Suppressor macrophage treated with lipopolysaccharide for 4 hours (primary cell): ENCODE data around the gene OR52W1.

Experiments
- DNase-seq: peaks from one replicate; pipeline ENCODE4 v3.0.0-alpha.2; 2020

The OR52W1 gene, protein sequence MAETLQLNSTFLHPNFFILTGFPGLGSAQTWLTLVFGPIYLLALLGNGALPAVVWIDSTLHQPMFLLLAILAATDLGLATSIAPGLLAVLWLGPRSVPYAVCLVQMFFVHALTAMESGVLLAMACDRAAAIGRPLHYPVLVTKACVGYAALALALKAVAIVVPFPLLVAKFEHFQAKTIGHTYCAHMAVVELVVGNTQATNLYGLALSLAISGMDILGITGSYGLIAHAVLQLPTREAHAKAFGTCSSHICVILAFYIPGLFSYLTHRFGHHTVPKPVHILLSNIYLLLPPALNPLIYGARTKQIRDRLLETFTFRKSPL

DNA sequence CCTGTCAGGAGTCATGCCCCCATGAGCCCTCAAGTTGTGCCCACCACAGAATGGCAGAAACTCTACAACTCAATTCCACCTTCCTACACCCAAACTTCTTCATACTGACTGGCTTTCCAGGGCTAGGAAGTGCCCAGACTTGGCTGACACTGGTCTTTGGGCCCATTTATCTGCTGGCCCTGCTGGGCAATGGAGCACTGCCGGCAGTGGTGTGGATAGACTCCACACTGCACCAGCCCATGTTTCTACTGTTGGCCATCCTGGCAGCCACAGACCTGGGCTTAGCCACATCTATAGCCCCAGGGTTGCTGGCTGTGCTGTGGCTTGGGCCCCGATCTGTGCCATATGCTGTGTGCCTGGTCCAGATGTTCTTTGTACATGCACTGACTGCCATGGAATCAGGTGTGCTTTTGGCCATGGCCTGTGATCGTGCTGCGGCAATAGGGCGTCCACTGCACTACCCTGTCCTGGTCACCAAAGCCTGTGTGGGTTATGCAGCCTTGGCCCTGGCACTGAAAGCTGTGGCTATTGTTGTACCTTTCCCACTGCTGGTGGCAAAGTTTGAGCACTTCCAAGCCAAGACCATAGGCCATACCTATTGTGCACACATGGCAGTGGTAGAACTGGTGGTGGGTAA lies at the start of gene OR52W1:
Gene OR52W1, plus strand, starts transcription at position 51 of the 637 bp plus-strand sequence. Its CDS starts 0 bp downstream, at position 51.
- no peak for DNase-seq

DNA sequence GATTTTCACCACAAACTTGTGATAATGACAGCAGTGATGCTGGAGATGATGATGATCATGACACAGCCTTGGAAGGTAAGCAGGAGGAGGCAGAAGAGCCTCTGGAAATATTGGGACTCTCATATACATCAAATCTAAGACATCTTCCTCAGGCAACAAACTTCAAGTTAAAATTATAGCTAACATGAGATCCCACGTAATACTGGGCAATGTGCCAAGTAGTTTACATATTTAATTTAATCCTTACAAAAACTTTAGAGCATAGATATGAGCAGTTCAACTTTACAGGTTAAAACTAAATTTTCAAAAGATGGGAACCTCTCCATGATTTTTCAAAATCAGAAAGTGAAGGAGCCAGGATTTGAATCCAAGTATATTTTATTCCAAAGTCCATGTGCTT lies 47.9 kb upstream of the OR52W1 start:
- DNase-seq, result no peak

DNA sequence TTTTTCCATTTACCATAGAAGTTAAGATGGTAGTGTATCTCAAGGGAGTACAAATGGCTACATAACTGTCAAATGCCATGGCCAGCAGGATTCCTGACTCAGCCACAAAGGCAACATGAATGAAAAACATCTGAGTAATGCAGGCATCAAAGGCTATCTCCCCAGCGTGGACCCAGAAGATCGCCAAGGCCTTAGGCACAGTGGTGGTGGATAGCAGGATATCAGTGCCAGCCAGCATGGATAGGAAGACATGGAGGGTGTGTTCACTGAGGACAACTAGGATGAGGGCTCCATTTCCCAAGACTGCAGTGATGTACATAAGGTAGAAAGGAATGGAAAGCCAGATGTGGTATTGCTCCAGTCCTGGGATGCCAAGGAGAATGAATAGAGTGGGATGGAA lies 46.9 kb upstream of the OR52W1 start:
- no peak for DNase-seq

DNA sequence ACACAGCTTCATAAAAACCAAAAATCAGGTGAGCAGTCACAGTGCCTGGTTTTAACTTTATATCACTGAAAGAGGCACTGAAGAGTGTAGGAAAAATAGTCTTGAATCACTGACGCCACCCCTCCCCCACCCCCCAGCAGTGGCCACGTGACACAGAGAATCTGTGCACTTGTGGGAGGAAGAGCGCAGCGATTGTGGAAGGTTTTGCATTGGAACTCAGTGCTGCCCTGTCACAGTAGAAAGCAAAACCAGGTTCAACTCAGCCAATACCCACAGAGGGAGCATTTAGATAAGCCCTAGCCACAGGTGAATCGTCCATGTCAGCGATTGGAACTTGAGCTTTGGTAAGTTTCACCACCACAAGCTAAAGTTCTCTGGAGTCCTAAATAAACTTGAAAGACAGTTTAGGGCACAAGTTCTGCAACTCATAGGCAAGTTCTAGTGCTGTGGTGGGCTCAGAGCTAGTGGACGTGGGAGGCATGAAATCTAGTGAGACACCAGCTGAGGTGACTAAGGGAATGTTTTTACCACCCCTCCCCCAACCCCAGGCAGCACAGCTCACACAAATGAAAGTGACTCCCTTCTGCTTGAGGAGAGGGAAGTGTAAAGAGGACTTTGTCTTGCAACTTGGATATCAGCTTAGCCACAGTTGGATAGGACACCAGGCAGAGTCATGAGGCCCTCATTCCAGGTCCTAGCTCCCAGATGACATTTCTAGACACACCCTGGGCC lies 42.2 kb upstream of the OR52W1 start:
- DNase-seq, result peak; percentile 7

DNA sequence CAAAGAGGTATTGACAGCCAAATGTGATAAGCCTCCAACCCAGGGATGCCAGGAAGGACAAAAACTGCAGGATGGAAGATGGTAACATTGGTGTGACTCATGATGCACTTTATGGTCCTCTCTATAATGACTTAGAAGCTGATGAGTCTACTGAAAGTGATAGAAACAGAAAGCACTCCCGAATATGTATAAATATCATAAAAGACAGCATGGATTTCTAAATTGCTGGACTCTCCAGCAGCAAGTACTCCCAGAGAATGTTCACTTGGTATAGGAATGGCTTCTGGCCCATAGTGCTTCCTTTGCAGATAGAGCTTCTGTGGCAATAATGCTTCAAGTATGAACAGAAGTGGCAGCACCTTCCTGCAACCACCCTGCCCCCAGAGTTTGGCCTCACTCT lies 28.8 kb upstream of the OR52W1 start, which contains the start of gene OR52B2:
Gene OR52B2, minus strand, starts transcription at position 101 of the 400 bp plus-strand sequence. Its CDS starts 0 bp downstream, at position 101.
- no peak for DNase-seq

DNA sequence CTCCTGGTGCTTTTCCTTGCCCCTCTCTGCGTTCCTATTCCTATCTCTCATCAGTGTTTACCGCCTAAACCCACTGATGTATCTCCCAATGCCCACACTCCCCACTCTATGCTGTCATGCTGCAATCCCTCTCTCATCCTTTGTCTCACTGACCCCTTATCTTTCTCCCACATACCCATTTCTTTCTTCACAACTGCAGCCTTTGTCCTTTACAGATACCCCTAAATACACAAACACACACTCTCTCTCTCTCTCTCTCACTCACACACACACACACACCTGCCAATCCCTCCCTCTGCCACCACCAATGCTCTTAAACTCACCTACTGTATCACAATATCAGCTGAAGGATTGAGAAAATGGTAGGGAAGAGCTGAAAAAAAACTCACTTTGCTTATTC lies 23.6 kb upstream of the OR52W1 start:
- no peak for DNase-seq

DNA sequence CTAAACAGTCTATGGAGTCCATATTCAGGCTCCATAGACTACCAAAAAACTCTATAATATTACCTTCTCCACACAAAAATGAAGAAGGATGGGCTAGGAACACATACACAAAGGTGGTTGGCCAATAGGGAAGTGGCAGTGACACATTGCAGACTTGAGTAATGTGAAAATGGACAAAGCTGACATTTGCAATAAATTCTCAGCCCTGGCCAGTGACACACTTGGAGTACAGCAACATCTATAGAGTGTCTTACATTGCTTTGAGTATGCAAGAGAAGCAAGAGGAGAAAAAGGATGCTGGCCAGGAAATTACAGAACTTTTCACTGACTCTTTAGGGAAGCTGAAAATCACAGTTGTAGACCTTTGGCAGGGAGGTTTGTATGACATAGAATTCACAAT lies 7.3 kb upstream of the OR52W1 start:
- DNase-seq, result peak; percentile 71

DNA sequence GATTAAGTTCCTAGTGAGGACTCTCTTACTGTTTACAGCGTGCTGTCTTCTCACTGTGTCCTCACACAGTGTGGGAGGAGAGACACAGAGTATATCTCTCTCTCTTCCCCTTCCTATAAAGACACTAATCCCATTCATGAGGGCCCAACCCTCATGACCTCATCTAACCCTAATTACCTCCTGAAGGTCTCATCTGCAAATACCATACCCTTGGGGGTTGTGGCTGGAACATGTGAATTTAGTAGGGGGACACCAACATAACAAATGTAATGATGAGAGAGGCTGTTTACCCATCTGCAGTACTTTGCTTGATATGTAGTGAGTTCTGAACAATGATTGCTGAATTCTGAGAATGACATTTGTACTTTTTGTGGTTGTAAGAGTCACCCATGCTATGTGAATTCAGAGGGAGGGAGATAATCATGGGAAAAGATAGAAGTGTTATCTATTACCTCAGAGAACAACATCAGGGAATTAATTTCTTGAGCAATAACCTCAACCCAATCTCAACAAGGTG lies 4.9 kb upstream of the OR52W1 start:
- DNase-seq, result peak; percentile 58

DNA sequence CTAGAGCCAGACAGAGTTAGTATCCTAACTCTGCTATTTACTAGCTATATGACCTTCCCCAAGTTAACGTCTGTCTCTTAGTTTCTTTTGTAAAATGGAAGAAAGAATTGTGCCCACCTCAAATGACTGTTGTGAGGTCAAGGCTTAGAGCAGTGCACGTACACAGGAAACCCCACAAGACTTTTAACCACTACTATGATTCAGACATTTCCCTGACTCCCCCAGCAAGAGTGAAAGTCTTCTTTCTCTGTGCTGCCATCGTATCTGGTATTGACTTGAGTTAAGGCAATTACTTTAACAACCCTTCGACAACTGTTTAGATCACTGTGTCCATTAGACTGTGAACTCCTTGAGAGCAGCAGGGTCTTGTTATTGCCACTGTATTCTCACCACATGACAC lies 2.6 kb upstream of the OR52W1 start:
- DNase-seq, result peak; percentile 47

DNA sequence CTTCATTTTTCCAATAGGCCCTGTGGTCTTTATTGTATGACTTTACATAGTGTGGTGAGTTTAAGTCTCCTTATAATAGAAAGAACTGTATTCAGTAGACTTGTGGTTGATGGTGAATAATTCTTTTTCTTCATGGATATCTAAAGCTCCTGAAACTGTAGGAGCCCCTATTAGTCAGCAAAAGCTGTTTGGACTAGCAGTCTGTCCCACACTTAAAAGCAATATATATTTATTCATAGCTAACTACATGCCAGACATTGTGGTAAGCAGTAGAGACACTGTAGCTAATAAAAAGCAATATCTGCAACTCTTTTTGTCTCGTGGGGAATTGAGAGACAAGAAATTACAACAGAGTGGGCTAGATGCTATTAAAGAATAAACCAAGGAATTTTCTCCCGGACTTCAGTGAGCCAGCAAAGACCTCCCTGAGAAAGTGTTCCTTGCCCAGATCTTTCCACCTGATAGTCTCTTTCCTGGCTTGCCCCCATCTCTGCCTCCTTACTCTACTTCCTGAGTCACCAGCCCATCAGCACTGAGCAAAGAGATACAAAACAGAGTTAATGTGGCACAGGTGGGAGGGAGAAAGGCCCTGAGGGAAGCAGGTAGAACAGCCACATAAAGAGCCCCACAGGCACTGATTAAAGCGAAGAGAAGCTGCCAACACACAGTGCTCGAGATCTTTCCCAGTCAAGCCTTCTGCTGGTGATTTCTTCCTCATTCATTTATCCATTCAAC lies 1.4 kb upstream of the OR52W1 start:
- no peak for DNase-seq

DNA sequence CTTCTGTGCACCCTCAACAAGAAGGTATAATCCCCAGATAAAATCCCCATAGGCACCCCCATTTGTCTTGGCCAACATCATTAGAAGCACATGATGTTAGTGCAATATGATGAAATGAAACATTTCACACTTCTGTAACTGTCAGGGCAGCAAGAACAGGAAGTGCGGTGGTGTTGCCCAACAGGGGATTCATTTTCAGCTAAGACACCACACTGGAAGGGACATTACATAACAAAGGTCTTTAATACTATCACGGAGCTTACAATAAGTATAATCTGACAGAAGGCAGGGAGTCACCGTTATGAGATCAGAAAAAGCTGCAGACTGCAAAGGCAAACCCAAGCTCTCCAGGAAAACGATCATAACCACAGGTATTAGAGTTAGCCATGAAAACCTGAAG lies 2.0 kb downstream of the OR52W1 start:
- DNase-seq, result peak; percentile 93

DNA sequence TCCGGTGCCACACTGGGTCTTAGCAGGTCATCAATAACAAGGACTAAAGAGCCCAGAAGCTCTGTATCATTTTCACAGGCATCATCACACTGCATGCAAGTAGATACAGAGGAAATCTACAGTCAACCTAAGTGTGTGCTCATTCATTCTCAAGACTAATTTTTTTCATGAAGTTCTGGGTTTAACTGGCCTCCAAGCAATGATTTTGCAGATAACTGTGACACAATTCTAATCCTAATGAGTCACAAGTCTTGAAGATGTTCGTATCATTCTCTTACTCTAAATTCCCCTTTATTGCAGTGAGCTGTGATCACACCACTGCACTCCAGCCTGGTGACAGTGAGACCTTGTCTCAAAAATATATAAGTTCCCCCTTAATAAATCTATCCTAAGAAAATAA lies 2.5 kb downstream of the OR52W1 start:
- peak; percentile 75 for DNase-seq

DNA sequence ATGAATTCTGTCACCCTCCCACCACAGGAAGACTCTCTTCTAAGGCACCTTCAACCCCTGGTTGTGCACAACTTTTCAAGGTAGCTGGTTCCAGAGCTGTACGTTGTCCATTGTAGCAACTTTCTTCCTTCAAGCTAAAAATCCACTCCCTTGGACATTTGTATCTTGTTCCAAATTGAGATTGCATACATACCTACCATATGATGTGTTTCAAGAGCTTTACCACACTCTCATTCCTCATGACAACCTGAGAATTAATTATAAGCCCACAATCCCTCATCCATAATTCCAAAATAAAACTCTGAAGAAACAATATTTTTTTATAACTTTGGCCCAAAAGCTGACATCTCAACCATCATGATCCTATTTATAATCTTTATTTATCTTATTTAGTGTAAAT lies 3.0 kb downstream of the OR52W1 start:
- no peak for DNase-seq

DNA sequence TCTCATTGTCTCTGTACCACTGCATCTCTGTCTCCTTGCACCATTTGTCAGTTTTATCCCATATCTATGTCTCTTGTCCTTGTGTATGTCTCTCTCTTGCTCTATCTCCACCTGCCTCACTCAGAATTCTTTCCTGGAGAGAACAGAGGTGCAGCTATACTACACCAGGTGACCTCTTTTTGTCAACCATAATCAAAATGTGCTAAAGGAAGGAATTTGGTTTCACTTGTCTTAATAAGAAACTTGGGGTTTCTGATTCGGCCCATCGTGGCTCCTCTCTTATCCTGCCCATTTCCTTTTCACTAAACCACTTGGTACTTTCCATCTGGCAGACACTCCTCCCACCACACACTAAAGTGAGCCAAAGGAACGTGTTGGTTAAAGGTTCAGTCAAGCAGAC lies 4.3 kb downstream of the OR52W1 start:
- no peak for DNase-seq

DNA sequence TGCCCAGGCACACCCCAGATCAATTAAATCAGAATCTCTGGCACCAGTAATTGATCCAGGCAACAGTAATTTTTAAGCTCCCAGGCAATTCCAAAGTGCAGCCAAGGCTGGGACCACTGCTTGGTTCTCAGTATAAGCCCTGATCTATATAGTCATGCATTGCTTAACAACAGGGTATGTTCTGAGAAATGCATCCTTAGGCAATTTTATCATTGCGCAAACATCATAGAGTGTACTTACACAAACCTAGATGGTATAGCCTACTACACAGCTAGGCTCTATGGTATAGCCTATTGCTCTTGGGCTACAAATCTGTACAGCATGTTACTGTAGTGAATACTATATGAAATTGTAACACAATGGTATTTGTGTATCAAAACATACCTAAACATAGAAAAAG lies 5.7 kb downstream of the OR52W1 start:
- DNase-seq, result peak; percentile 82

DNA sequence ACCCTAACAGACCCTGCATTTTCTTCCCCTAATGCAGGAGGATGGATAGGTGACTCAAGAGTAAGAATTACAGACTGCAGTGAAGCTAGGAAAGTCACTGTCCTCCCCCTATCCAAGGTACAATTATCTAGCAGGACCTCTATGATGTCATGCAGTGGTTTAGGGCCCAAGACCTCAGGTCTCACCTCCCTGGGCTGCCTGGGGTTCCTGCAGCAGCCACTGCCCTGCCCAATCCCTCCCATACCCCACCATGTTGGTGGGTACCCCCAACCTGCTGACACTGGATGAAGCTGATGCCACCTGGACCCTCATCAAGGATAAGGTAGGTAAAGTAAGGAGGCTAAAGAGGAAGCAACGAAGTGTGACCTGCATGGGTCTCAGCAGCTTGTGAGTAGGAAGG lies 6.3 kb downstream of the OR52W1 start, which contains the start of gene C11orf42:
Gene C11orf42, plus strand, starts transcription at position 192 of the 400 bp plus-strand sequence. Its CDS starts 59 bp downstream, at position 251.
- DNase-seq, result no peak

DNA sequence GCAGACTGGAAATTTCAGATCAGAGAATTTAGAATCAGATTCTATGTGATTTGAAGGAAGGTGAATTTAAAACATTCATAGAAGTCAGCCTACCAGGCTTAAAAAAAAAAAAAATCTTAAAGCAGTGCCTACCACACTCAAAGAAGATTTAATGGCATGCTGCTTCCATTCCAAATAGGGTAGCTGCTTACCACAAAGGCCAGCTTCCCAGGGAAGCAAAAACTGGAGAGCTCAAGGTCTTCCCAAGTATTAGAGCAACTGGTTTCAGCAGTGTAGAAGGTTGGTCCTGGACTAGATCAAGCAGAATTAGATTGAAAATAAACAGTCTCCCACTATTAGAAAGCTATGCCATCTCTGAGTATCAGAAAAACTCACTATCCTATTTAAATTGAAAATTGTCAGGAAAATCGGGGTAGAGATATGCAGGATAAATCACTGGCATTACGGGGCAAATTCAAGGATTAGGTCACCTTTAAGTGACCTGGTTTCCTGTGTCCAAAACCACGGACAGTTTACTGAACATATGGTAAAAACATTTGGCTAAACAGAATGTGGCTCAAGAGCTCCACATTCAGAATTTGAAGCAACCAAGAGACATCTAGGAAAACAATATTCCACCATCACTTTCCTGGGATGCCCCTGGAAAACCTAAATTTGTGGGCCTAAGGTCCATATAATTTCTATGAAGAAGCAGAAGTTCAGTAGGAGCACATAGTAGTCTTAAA lies 7.6 kb downstream of the OR52W1 start:
- DNase-seq, result no peak

DNA sequence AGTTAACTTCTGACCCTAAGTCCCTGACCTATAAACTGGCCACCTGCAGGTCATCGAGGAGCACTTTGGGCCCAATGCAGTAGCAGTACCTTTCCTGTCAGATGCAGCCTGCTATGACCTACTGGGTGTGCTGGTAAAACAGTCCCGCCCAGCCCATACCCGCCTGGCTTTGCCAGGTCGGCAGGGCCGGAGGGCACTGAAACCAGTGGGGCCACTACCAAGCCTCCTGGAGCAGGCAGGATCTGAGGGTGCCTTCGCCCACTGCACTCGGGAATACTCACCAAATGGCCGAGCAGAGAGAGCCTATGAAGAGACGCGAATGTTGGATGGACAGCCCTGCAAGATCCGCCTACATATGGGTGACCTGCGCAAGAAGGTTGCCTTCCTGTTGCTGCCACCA lies 10.8 kb downstream of the OR52W1 start:
- no peak for DNase-seq

DNA sequence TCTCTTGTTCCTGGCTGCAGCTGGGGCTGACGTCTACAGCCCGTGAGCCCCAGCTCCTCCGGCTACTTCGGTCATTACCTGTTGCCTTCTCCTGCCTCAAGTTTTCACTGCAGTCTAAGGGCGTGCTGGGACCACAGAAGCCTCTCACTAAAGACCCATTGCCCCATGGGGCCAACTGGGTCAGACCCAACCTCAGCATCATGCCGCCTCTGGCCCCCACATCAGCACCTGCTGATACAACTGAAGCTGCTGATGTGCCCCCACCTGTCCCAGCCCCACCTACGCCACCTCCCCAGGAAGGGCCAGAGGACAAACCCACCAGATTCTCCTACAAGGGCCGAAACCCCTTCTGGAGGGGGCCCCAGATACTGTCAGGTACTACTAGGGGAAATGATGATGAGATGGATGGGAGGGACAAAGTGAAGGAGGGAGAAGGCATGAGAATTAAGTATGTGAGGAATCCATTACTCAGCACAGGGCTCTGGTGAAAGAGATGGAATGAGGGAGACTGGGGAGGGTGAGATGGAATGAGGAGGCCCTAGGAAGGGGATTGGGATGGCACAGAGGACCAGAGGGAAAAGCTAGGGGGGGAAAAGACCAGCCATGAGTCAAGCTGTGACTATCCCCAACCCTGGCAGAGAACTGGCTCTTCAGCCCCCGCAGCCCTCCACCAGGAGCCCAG lies 11.4 kb downstream of the OR52W1 start:
- no peak for DNase-seq

DNA sequence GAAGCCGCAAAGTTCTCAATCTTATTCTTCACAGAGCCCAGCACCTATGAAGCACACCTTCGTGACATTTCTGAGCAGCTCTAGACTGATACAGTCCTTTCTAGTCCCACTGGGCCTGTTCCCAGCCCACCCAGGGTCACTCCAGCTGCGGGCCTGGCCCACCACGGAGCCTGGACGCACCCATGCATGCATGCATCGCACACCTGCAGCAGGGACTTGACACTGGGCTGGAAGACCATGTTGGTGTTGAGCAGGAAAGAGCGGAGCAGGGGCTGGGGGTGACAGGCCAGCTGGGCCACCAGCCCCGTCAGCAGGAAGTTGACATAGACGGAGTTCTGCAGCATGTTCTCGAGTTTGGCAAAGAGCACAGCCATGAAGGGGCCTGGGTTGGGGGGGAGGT lies 15.5 kb downstream of the OR52W1 start:
- no peak for DNase-seq

DNA sequence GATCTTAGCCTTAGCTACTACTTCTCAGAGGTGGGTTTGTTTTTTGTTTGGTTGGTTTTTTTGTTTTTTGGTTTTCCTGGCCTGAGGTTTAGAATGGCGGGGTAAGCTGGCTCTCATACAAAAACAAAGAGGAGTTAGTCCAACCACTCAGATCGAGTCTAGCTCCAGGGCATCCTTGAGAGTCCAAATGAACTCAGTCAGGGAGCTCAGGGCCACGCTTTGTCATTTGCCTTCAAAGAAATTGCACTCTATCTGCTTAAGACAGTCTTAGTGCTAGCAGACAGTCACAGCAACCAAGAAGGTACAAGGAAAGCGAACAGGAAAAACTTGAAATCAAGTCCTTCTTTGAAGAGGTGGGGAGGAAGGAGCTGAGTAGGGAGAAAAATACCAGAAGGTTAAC lies 17.5 kb downstream of the OR52W1 start:
- no peak for DNase-seq

DNA sequence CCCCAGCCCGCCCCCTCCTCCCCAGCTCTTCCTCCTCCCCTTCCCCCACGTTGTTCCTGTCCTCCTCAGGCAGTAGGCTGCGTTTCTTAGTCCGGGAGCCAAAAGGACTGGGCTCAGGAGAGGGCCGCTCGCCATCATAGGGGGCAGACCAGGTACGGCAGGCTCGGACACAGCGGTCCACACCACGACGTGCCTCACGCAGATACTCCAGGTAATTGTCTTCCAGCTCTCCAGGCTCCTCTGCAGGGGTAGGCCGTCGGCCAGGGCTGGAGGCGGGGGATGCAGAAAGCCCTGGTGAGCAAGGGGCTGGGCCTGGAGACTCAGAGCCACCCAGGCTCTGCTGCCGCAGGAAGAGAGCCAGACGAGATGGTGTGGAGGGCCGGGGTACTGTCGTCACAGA lies 18.7 kb downstream of the OR52W1 start:
- no peak for DNase-seq
